HCT116 (cell line): ENCODE results near the gene FOXQ1. TPM values are rescaled to one million over a fixed set of nuclear protein-coding genes. Genes with fewer than 3 reads are reported as not detected.

Source experiments
- ATAC-seq: fragments of 200-7000 bp; cut with Tn5 transposase; 2 replicates; pipeline ENCODE4 v1.9.1; 2020; ENCODE audit warnings: mild to moderate bottlenecking, moderate library complexity
- BruUV-seq: library from RNA; stranded (reverse); fragments of 400-500 nt; replicated peaks from 2 replicates; lab custom pipeline; 2021; lab: Mats Ljungman, UMichigan
- CTCF ChIA-PET: fragments of 300-600 bp; sonication (Branson Sonifier 250); formaldehyde crosslinking; loops from one replicate; lab custom pipeline; 2021; ENCODE audit warnings: antibody characterized with exemption; lab: Charles Lee
- POLR2A ChIA-PET: fragments of 300-600, 350-600 bp; sonication (Branson Sonifier 250); formaldehyde crosslinking; loops from one replicate; lab custom pipeline; 2021; ENCODE audit warnings: antibody characterized with exemption; lab: Charles Lee
- RAD21 ChIA-PET, 2 experiments: fragments of 300-600 bp; sonication (Branson Sonifier 250); formaldehyde crosslinking; loops; one replicate each; lab custom pipeline; 2023; ENCODE audit warnings: low total read pairs in 2 of 2; ENCODE audit not compliant: uncharacterized antibody in 2 of 2, unreplicated experiment in 2 of 2, low non-redundant PET in 1 of 2; lab: Charles Lee
- DNase-seq: peaks from one replicate; pipeline ENCODE4 v3.0.0-alpha.2; 2010; ENCODE audit warnings: low read depth, low spot score
- H2AFZ ChIP-seq: fragments of 200-600 bp; shearing (Covaris generic), sonication (generic); 2 replicates; pipeline ENCODE4 v1.6.1; 2017; ENCODE audit warnings: low read depth, mixed run types, mixed read lengths, antibody characterized with exemption, low read length; ENCODE audit not compliant: poor library complexity, severe bottlenecking
- H3K27ac ChIP-seq: 2 replicates; pipeline ENCODE4 v1.5.1; 2012; ENCODE audit warnings: low read depth, low read length
- H3K27me3 ChIP-seq: fragments of 200-600 bp; sonication (generic); 2 replicates; pipeline ENCODE4 v1.6.1; 2016; ENCODE audit warnings: mixed run types, low read length, mixed read lengths; ENCODE audit not compliant: insufficient read depth
- H3K36me3 ChIP-seq, 2 experiments: fragments of 200-500 bp in 1 of 2; fragments of 200-600 bp in 1 of 2; sonication (Bioruptor generic) in 1 of 2; sonication (generic) in 1 of 2; 2 replicates each; pipeline versions ENCODE4 v1.5.1 to v1.6.1; 2014 to 2016; ENCODE audit warnings: low read length in 2 of 2, inconsistent platforms in 1 of 2, mixed read lengths in 1 of 2, mixed run types in 1 of 2; ENCODE audit not compliant: insufficient read depth in 2 of 2, control insufficient read depth in 1 of 2
- H3K4me1 ChIP-seq, 2 experiments: fragments of 200-600 bp in 1 of 2; sonication (generic) in 1 of 2; 2 replicates each; pipeline versions ENCODE4 v1.5.1 to v1.6.1; 2012 to 2017; ENCODE audit warnings: low read length in 2 of 2, inconsistent platforms in 1 of 2, mild to moderate bottlenecking in 1 of 2, mixed read lengths in 1 of 2, mixed run types in 1 of 2, moderate library complexity in 1 of 2; ENCODE audit not compliant: insufficient read depth in 2 of 2, control insufficient read depth in 1 of 2
- H3K4me2 ChIP-seq: fragments of 200-600 bp; sonication (generic); 2 replicates; pipeline ENCODE4 v1.6.1; 2017; ENCODE audit warnings: mixed run types, low read length, mixed read lengths
- H3K4me3 ChIP-seq, 2 experiments: fragments of 200-600 bp in 1 of 2; sonication (generic) in 1 of 2; replicated peaks in 1 of 2; 2 replicates each; pipeline ENCODE4 v1.5.1; 2011 to 2016; ENCODE audit warnings: low read length in 2 of 2, control low read depth in 1 of 2, low read depth in 1 of 2, mild to moderate bottlenecking in 1 of 2, mixed read lengths in 1 of 2, mixed run types in 1 of 2
- H3K79me2 ChIP-seq: fragments of 200-600 bp; sonication (generic); 2 replicates; pipeline ENCODE4 v1.6.1; 2017; ENCODE audit warnings: mild to moderate bottlenecking, mixed run types, low read length, moderate library complexity, mixed read lengths; ENCODE audit not compliant: insufficient read depth
- H3K9ac ChIP-seq: fragments of 200-600 bp; sonication (generic); 2 replicates; pipeline ENCODE4 v1.6.1; 2016; ENCODE audit warnings: low read length, mixed read lengths
- H3K9me2 ChIP-seq: fragments of 200-600 bp; sonication (generic), shearing (Covaris generic); 2 replicates; pipeline ENCODE4 v1.6.1; 2017; ENCODE audit warnings: mixed run types, mild to moderate bottlenecking, moderate library complexity; ENCODE audit not compliant: insufficient read depth
- H3K9me3 ChIP-seq, 2 experiments: fragments of 200-500 bp in 1 of 2; fragments of 200-600 bp in 1 of 2; sonication (Bioruptor generic) in 1 of 2; sonication (generic) in 1 of 2; 2 replicates each; pipeline ENCODE4 v1.6.1; 2014 to 2017; ENCODE audit warnings: low read length in 2 of 2, mixed read lengths in 2 of 2, inconsistent platforms in 1 of 2, low read depth in 1 of 2, mild to moderate bottlenecking in 1 of 2, mixed run types in 1 of 2, moderate library complexity in 1 of 2; ENCODE audit not compliant: control insufficient read depth in 1 of 2, insufficient read depth in 1 of 2
- H4K20me1 ChIP-seq: fragments of 200-600 bp; sonication (generic), shearing (Covaris generic); 2 replicates; pipeline ENCODE4 v1.6.1; 2017; ENCODE audit warnings: mixed run types, mild to moderate bottlenecking, moderate library complexity; ENCODE audit not compliant: insufficient read depth
- ATF3 ChIP-seq: IDR thresholded peaks from 2 replicates; pipeline ENCODE4 v1.6.1; 2012
- CBX3 ChIP-seq: IDR thresholded peaks from 2 replicates; pipeline ENCODE4 v1.6.1; 2012; ENCODE audit warnings: low read depth
- CTCF ChIP-seq, 3 experiments: fragments of 200-600 bp in 1 of 3; sonication (generic) in 1 of 3; IDR thresholded peaks in 2 of 3; conservative IDR thresholded peaks in 1 of 3; 2 replicates each; pipeline ENCODE4 v1.5.1; 2012 to 2017; ENCODE audit warnings: low read depth in 2 of 3, low read length in 2 of 3, antibody characterized with exemption in 1 of 3, borderline replicate concordance in 1 of 3, control low read depth in 1 of 3, mild to moderate bottlenecking in 1 of 3, mixed read lengths in 1 of 3, mixed run types in 1 of 3, moderate library complexity in 1 of 3; ENCODE audit not compliant: insufficient read depth in 1 of 3
- ELF1 ChIP-seq: IDR thresholded peaks from 2 replicates; pipeline ENCODE4 v1.6.1; 2012; ENCODE audit warnings: low read depth, borderline replicate concordance
- EZH2 ChIP-seq: fragments of 200-600 bp; sonication (generic); IDR thresholded peaks from 2 replicates; pipeline ENCODE4 v1.6.1; 2017; ENCODE audit warnings: antibody characterized with exemption, mixed run types
- EZH2phosphoT487 ChIP-seq: fragments of 200-600 bp; IDR thresholded peaks from 2 replicates; pipeline ENCODE4 v1.6.1; 2018; ENCODE audit warnings: antibody characterized with exemption, borderline replicate concordance
- FOSL1 ChIP-seq: IDR thresholded peaks from 2 replicates; pipeline ENCODE4 v1.6.1; 2012; ENCODE audit warnings: low read depth
- JUND ChIP-seq: IDR thresholded peaks from 2 replicates; pipeline ENCODE4 v1.6.1; 2012
- MAX ChIP-seq: IDR thresholded peaks from 2 replicates; pipeline ENCODE4 v1.6.1; 2012
- POLR2AphosphoS5 ChIP-seq: IDR thresholded peaks from 2 replicates; pipeline ENCODE4 v1.6.1; 2011; ENCODE audit warnings: mild to moderate bottlenecking, low read depth, low read length, moderate library complexity
- RAD21 ChIP-seq: IDR thresholded peaks from 2 replicates; pipeline ENCODE4 v1.6.1; 2012; ENCODE audit warnings: low read depth, mild to moderate bottlenecking
- REST ChIP-seq: IDR thresholded peaks from 2 replicates; pipeline ENCODE4 v1.6.1; 2012; ENCODE audit warnings: low read depth
- SP1 ChIP-seq: IDR thresholded peaks from 2 replicates; pipeline ENCODE4 v1.6.1; 2012; ENCODE audit warnings: low read depth
- SRF ChIP-seq: IDR thresholded peaks from 2 replicates; pipeline ENCODE4 v1.6.1; 2012; ENCODE audit warnings: low read depth
- TCF7L2 ChIP-seq: IDR thresholded peaks from 2 replicates; pipeline ENCODE4 v1.7.0; 2011; ENCODE audit warnings: borderline replicate concordance, inconsistent platforms; ENCODE audit not compliant: insufficient read depth, insufficient read length; ENCODE audit errors: extremely low read depth
- YY1 ChIP-seq: IDR thresholded peaks from 2 replicates; pipeline ENCODE4 v1.6.1; 2011; ENCODE audit warnings: low read length, low read depth, moderate library complexity, mild to moderate bottlenecking; ENCODE audit not compliant: insufficient replicate concordance; ENCODE audit errors: extremely low read depth
- ZFX ChIP-seq: fragments of 450-650 bp; IDR thresholded peaks from 2 replicates; pipeline ENCODE4 v1.6.1; 2017
- ZNF274 ChIP-seq: fragments of 200-500 bp; sonication (Bioruptor generic); IDR thresholded peaks from 2 replicates; pipeline ENCODE4 v1.6.1; 2014; ENCODE audit warnings: mild to moderate bottlenecking, low read depth, low read length, inconsistent platforms
- intact Hi-C: fragments of 100-400 bp; cut with micrococcal nuclease; formaldehyde crosslinking; loops from 2 replicates; pipeline ENCODE4 v1.10.0; 2022
- total RNA-seq: library from RNA; stranded (reverse); gene quantifications from one replicate; pipeline ENCODE4 v1.2.1, GENCODE V29; 2021; ENCODE audit not compliant: unreplicated experiment

The FOXQ1 gene
- total RNA-seq, 1 experiment from 2014 or later, result 0.42 TPM

DNA sequence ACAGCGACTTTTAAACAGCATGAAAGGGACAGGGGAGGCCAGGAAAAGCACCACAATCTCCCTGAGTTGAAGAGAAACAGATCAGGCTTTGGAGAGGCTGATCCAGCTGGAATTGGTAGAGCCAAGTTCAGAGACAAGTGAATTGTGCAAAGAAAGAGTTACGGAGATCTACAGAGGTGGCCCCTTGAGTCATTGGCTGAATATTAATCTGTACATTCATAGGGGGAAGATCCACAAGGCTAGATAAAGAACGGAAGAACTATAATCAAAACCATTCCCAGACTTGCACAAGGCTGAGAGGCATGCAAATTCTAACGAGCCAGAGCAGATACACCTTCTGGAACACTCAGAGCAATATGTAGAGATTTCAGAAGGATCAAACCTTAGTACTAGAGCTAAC, 14.2 kb upstream of the FOXQ1 start (continued):
- TF ChIP-seq CTCF (IDR thresholded peaks at IDR 0.05 in 2 of 3, conservative IDR thresholded peaks at IDR 0.05 in 1 of 3; ENCODE audit: borderline replicate concordance in 1 of 3, insufficient read depth in 1 of 3, low read depth in 2 of 3, low read length in 2 of 3) (no peak), EZH2 (no peak)
- TF ChIP-seq, all 23 proteins: peak for 0

- Histone ChIP-seq H3K4me3 (no peak overlapping the region), H3K79me2 (no peaks in the 10 kb centered on the region), H3K9me2 (no peaks in the 10 kb centered on the region), H3K4me2 (no peak overlapping the region), H4K20me1 (no peaks in the 10 kb centered on the region), H3K27ac (no peak overlapping the region), H3K9ac (no peak overlapping the region), H2AFZ (no peak overlapping the region), H3K27me3 (no peaks in the 10 kb centered on the region), H3K9me3 (peaks cover 0 to 3% of the 10 kb centered on the region in 2 experiments; a peak in 1 of 4 replicates), H3K36me3 (no peaks in the 10 kb centered on the region), H3K4me1 (no peaks in the 10 kb centered on the region)
- intact Hi-C loops, result no loop called here
- CTCF ChIA-PET, result no interaction called here
- BruUV-seq, result no TSS peak
- ATAC-seq (no peak), DNase-seq (no peak)
- no peak for TF ChIP-seq POLR2AphosphoS5
- TF ChIP-seq YY1, result no peak
- no peak for TF ChIP-seq SRF
- no peak for TF ChIP-seq JUND
- TF ChIP-seq ELF1, result no peak
- TF ChIP-seq EZH2, result no peak
- no peak for TF ChIP-seq CTCF (IDR thresholded peaks at IDR 0.05 in 2 of 3, conservative IDR thresholded peaks at IDR 0.05 in 1 of 3; ENCODE audit: borderline replicate concordance in 1 of 3, insufficient read depth in 1 of 3, low read depth in 2 of 3, low read length in 2 of 3)
- no peak for TF ChIP-seq ZNF274
- TF ChIP-seq RAD21, result no peak
- TF ChIP-seq ATF3, result no peak
- no peak for TF ChIP-seq MAX
- no peak for TF ChIP-seq REST
- TF ChIP-seq TCF7L2, result no peak
- TF ChIP-seq FOSL1, result no peak
- TF ChIP-seq ZFX, result no peak
- no peak for TF ChIP-seq SP1
- no peak for TF ChIP-seq CBX3
- TF ChIP-seq EZH2phosphoT487, result no peak
- RAD21 ChIA-PET, result no interaction called here
- POLR2A ChIA-PET, result no interaction called here
Measured at GRCh38 chr6:1298768-1299167, 13.1 kb upstream of the FOXQ1 start.
